Fibroblast of the aortic adventitia (primary cell): Measurements from ENCODE around the gene MFSD12. TPM values are rescaled to one million over a fixed set of nuclear protein-coding genes. Genes with fewer than 3 reads are reported as not detected.

ENCODE experiments used
- DNase-seq: peaks from one replicate; pipeline ENCODE4 v3.0.0-alpha.2; 2010; ENCODE audit warnings: low read depth
- H3K4me3 ChIP-seq: 2 replicates; pipeline ENCODE4 v1.5.1; 2011; ENCODE audit warnings: low read depth, mild to moderate bottlenecking, control low read depth, low read length, moderate library complexity
- CTCF ChIP-seq: IDR thresholded peaks from 2 replicates; pipeline ENCODE4 v1.5.1; 2011; ENCODE audit warnings: mild to moderate bottlenecking, low read length, control low read depth, inconsistent platforms; ENCODE audit not compliant: insufficient read depth
- total RNA-seq: library from RNA; depleted of rRNA; stranded (reverse); fragments of >200 nt; gene quantifications from 2 replicates; pipeline ENCODE4 v1.2.3, GENCODE V29; 2012; ENCODE audit warnings: low replicate concordance

The MFSD12 gene
- total RNA-seq, 1 donor, result 51.7 TPM

- TF ChIP-seq CTCF, result no peak
- DNase-seq, result no peak
- no peak overlapping the region for H3K4me3 ChIP-seq
Observed at GRCh38 chr19:3604227-3604986, 47.0 kb upstream of the MFSD12 start.

GRCh38 chr19:3603121-3603811, 45.9 kb upstream of the MFSD12 start:
- TF ChIP-seq CTCF, result no peak
- DNase-seq, result no peak
- H3K4me3 ChIP-seq, result no peak overlapping the region

GRCh38 chr19:3601021-3601420, 43.6 kb upstream of the MFSD12 start:
- H3K4me3 ChIP-seq, result no peak overlapping the region
- TF ChIP-seq CTCF, result no peak
- DNase-seq, result no peak

DNA sequence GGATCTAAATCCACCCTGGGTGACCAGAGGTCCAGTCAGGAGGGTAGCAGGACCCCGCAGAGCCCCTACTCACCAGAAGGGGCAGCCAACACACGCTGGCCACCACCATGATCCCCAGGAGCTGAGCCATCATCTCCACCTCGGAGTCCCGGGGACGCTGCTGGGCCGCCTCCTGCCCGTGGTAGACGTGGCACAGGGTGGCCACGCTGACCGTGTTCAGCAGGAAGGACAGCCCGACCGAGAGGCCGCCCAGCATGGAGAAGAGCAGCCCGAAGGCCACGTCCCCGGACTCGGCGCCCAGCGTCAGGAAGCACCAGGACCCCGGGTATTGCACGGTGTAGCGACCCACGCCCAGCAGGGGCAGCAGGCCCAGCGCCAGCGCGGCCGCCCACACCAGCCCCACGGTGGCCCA, 42.4 kb upstream of the MFSD12 start:
- peak; percentile 23 for TF ChIP-seq CTCF
- H3K4me3 ChIP-seq, result no peak overlapping the region
- no peak for DNase-seq

- TF ChIP-seq CTCF, result no peak
- no peak for DNase-seq
- H3K4me3 ChIP-seq, result no peak overlapping the region
Observed at GRCh38 chr19:3595521-3596061, 38.2 kb upstream of the MFSD12 start.

DNA sequence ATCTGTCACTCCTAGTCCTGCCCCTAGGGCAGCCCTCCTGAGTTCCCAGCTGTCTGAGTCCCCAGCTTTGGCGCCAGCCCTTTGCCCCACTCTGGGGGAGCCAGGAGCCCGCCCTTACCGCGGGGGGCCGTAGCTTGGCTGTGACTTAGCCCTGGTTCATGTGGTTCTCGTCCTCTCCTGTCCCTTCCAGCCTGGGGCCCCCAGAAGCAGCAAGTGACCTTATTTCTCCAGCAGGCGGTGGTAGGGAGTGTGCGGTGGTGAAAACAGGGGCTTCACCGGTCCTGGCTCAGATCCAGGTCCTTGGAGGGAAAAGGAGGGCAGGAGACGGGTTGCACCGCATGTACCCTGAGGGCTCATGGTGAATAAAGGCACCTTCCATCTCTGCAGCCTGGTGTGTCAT, 35.8 kb upstream of the MFSD12 start:
- TF ChIP-seq CTCF, result peak; percentile 0
- DNase-seq, result no peak
- no peak overlapping the region for H3K4me3 ChIP-seq
